HTR-8/SVneo (cell line): ENCODE data around the gene ZNF608.

Source experiments
- DNase-seq: peaks from one replicate; pipeline ENCODE4 v3.0.0; 2011; ENCODE audit warnings: low spot score, mixed read lengths; ENCODE audit not compliant: insufficient read length
- FAIRE-seq: peaks from 2 replicates; lab custom pipeline; 2011; peaks lifted over from hg19 to GRCh38; lab: Jason Lieb, UNC

ZNF608 gene

DNA sequence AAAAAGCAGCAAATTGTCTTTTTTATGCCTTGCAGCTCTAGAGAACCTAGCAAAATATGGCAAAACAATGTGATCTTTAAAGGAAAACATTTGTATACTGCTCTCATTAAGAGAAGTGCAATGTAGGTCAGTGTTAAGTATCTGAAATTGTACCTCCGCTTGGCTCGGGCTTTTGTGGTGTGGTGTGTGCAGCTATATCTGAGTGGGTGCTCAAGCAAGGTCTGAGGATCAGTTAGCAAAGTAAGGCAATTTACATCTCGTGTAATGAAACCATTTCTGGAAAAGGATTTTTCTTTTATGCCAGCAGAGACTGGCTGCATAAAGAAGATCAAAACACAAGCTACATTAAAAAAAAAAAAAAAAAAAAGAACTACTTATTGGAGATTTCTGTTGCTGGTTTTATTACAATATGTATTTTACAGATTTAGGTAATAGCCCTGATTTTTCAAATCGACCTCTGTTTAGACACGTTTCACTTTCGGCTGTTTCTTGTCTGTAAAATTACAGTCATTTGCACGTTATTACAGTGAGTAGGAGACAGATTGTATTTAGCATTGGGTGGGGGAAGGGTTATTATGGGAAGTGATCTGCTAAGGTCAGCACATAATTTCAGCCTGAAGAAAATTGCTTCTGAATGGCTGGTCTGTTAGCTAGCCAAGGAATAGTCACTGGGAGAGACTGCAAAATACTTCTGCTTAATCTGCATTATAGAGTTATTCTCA, 7.9 kb upstream of the ZNF608 start:
- FAIRE-seq, result no peak
- DNase-seq, result no peak

DNA sequence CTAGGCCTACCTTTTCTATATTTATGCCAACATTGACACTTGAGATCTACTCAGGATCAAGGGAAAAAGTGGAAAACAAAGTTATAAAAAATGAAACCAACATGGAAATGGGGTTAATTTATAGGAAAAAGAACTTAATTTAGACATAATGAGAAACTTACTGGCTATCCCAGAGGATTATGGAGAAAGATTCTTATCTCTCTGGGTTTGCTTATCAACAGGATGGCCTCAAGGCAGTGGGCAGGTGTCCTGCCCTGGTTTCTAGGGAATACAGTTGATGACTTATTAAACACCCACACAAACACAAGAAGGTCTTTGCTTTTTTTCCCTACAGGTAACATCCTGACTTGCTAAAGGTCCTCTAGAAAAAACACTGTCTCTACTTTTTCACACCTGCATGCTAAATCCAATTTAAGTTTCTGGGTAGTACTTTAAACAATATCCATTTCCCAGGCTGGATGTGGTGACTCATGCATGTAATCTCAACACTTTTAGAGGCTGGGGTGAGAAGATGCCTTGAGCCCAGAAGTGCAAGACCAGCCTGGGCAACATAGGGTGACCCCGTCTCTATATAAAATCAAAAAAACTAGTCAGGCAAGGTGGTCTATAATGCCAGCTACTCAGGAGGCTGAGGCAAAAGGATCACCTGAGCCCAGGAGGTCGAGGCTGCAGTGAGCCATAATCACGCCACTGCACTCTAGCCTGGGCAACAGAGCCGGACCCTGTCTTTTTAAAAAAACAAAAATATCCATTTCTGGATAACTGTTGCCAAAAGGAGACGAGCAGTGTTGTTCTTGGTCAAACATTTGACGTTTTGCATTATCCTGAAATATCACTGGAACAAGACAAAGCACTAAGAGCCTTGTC, 6.6 kb upstream of the ZNF608 start:
- DNase-seq (no peak), FAIRE-seq (no peak)

DNA sequence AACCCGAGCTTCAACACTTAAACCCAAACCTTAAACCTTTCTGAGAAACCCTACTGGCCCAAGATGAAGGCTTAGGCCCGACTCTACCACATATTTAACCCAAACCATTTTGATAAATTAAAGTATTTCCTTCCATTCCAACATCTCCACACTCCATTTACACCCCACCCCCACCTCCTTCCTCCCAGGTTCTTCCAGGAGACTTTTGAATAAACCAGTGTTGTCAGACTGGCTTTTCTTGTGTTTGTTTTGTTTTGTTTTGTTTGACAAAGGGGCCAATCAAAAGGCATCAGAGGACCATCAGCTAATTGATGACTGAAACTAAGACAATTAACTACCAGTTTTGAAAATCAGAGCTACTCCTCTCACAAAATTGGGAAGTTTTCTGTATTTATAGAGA, 4.6 kb upstream of the ZNF608 start:
- no peak for DNase-seq
- no peak for FAIRE-seq

DNA sequence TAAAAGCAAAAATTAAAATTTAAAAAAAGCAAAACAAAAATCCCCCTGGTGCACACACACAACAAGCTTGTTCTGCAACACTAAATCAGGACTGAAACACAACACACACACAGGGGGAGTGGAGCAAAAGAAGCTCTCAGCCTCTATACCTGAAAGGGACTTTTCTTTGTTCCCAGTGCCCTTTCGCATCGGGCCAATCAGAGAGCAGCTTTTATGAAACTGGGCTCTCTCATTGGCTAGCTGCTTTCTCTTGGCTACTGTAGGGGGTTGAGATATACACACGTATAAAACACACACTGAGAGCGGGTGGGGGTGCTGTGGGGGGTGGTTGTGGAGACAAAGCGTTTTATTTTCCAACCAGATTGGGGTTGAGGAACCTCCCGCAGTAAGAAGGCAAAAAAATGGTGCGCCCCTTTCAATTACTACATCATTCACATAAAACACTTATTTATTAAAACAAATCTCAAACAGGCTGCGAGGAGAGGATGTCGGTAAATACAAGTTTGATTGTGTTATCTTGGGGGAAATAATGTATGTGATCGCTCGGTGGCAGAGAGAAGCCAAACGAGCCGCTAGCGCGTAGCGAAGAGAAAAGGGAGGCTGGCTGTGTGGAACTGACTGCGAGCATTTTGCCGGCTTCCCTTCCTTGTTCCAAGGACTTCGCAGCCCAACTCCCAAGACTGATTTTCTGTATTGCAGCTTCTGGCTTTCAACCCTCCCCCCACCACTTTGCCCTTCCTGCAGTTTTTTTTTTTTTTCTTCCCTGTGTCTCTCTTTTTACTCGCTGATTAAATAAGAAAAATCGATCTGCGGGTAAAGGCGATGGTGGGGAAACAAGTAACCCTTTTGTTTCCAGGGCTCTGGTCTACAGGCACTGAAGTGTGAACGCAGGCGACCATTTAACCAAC, 2.5 kb upstream of the ZNF608 start:
- DNase-seq (peak; percentile 77), FAIRE-seq (no peak)

DNA sequence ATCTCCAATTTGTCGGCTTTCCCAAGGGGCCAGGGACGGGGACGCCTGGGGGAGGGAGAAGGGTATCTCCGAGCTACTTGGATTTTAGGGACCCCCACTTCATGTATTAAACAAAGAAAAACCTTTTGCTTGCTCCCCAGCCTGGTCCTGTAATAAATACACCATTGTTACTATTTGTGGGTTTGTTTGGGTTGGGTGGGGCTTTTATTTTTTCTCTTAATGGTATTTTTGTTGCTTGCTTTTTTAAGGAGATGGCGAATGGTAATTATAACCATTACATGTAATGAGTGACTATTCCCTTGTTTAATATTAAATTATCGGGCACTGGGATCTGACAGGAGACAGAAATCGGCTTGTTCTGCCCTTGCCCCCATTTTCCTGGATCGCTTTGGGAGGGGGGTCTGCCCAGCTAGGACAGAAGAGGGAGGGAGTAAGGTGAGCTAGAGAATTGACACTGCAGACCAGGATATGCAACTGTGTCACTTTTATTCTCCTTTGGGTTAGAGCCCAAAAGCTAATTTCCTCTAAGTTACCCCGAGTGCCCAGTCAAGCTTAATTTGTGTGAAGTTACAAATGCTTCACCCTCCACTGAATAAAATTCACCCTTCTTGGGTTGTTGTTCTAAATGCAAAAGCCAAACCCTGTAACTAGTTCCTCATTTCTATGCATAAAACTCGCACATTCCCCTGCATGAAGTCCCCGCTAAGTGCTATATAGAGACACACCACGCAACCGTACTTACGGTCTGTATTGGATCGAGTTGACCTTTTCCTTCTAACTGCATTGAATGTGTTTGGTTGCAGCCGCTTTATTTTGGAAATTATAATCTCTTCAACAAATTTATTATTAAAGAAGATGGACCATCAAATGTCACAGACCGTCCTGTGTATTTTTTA, 1.6 kb upstream of the ZNF608 start:
- DNase-seq (no peak), FAIRE-seq (no peak)

DNA sequence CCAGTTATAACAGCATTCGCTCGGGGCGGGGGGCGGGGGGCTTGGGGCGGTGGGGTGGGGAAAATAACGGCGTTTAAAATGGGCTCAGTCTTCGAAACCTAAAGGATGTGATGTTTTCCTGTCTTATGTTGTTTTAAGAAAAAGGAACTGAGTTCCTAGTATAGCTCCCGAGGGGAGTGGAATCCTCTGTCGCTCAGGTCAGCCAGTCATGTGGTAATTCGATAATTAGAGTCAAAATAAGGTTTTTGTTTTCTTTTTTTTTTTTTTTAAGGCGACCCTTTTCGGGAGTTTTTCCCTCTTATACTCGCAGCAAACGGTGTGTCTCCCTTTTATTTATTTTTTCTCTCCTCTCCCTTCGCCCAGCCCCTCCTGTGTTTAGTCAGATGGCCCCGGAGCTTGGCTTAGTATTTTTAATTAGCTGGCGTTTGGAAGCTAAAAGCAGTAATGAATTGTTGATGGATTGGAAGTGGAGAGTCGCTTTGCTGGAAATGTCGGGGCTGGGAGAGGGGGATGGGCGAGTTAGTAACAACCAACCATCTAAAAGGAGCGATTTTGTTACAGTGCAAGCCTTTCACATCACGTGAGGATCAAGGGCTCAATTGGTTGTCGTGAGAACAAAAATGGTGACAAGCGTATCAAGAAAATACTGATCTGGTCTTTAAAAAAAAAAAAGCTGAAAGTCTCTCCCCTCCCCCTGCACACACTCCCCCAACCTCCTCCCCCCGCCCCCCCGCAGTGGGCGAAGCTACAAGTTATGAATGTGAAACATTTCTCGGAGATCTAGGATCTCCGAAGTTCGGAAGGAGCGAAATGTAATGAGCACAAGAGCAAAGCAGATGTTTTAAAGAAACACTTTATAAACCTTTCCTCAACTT, 714 bp upstream of the ZNF608 start:
- DNase-seq, result peak; percentile 56
- FAIRE-seq, result no peak

- FAIRE-seq (no peak), DNase-seq (no peak)
Measured at GRCh38 chr5:124745007-124745927, 1.2 kb downstream of the ZNF608 start.

DNA sequence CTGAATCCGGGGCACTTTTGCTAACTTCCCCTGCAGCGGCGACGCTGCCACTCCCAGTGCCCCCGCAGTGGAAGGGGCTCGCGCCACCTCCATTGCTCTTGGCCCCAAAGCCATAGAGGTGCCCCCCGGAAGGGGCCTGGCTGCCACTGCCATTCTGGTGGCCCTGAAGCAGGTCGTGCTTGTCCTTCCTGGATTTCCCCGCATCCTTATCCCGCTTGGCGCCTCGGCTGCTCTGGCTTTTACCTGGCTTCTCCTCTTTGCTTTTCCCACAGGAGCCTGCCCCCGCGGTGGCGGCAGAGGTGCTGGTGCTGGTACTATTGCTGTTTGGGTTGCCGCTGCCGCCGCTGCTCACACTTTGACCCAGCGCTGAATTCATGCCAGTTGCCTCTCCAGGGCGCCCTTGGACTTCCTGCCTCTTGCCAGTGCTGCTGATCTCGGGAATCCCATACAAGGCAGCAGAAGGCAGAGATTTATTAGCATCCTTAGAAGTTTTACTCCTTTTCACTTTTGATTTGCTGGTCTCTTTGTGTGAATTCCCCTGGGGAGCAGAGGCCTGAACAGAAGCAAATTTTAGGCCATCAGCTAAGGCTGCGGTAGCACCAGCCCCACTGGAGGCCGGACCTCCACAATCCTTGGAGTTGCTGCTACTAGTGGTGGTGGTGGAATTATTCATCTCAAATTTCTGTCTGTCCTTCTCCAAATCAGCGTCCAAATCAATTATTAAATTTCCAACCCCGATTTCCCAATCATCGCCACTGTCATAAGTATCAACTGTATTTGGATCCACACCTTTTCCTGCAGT, 2.1 kb downstream of the ZNF608 start:
- DNase-seq (no peak), FAIRE-seq (no peak)

GRCh38 chr5:124743602-124744169, 2.8 kb downstream of the ZNF608 start:
- no peak for DNase-seq
- FAIRE-seq, result no peak

DNA sequence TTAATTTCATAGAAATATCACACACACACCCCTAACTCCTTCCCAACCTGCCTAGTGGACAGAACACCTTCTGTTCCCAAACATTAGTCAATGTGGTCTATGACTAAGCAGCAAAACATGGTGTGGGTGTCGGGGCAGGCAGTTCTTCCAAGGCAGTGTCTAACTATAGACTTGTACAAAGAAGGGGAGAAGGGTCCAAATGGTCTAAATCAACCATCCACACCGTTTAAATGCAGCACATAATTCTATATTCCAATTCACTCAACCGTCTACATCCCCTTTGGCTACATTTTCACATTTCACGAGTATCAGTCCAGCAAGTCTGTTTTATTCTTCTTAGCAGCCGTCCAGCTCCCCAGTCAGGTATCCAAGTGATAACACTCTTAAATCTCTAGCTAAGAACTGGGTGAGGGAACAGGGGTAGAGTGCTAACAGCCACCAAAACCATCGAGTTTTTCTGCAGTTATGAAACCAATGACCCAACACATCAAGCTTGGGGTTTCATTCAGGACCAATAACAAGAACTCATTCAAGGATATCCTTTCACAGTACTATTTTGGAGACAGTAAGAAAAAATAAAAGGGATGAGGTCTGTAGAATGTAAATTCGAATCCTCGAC, 3.3 kb downstream of the ZNF608 start:
- no peak for FAIRE-seq
- DNase-seq, result peak; percentile 60

DNA sequence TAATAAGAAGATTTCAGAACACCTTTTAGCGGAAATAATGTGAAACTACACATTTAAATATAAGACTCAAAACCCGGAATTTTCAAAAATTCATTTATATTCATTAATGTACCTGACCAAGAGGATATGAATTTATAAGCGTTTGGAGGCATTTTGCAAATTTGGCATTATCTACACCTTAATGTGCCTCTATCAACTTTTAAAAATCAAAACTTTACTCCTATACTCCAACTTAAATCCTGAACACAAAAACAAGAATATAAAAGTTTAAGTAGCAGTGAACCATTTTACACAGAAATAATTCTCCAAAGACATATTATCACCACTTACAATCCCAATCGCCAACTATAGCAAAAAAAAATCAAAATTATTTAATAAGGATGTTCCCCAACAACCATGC, 3.9 kb downstream of the ZNF608 start:
- no peak for DNase-seq
- FAIRE-seq, result no peak

DNA sequence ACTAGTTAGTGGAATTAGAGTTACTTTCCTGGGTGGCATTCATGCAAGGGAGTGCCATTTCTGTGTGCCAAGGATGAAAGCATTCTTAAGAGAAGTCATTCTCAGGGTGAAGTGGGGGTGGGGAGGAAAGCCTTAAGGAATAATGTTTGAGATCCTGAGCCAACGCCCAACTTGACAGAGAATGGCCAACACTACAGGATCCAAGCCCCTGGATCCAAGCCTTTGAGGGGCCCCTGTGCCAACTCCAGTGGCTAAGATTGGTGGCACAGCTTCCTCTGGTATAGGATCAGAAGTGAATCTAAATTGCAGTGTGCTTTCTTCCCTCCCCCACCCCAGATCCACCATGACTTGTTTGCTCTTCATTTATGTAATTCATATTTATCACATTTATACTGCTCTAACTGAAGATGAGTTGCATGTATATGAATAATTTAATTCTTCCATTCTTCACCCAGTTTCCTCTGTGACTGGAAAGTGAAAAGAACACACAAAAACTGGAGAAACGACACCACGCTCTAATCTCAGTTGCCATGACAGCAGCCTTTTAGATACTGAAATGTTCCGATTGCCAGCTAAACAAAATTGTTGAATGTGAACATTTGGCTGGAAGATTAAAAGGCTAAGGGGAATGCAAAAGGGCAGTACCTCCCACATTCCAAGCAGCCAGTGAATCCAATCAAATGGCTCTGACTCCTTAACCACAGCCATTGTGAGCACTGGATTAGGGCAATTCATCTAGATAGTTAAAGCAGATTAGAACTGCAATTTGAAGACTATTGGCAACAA, 4.5 kb downstream of the ZNF608 start:
- FAIRE-seq (peak; percentile 38), DNase-seq (peak; percentile 61)

DNA sequence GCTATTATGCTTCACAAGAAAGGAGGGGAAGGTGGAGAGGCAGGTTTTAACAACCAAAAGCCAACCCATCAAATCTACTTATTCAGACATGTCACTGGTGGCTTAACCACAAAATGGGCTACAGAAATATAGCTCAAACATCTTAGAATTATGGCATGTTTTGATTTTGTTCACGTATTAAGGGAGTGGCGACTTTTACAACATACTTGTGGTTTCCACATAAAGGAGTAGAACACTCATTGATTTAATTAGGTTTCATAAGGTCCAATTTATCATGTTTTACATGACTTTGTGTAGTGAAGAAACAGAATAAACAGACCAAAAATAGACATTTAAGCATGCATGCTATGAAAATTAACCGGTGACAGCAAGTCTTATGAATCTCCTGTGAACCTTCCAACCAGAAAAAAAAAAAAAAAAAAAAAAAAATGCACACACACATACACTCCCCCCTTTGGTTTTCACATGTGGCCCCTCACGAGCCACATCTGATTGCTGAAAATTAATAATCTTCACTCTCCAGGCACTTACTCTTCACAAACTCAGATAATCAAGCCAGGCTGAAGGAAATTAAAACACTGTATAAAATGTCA, 5.4 kb downstream of the ZNF608 start:
- DNase-seq (no peak), FAIRE-seq (no peak)

GRCh38 chr5:124740071-124740470, 6.4 kb downstream of the ZNF608 start:
- no peak for FAIRE-seq
- DNase-seq, result no peak

DNA sequence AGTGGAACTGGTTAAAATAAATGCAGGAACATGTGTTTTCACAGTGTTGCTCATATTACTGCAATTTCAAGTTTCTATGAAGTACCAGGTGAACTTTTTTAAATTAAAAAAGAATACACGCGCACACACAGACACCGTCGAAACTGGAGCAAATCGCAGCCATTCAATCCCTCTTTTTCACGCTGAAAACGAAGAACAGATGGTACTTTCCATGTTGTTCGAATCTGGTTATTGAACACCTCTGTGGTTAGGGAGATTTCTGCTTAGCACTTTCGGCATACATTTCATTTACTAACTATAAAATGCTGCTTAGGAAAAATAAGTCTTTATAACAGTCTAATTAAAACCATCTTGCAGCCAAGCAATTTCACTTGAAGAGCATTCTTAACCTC, 6.8 kb downstream of the ZNF608 start:
- no peak for DNase-seq
- no peak for FAIRE-seq
